Spleen (tissue), 11 donors: ENCODE data around the gene OCIAD1. TPM values are rescaled to one million over a fixed set of nuclear protein-coding genes. Genes with fewer than 3 reads are reported as not detected.
"Not testable (repeated sequence)": the region's sequence is repeated elsewhere in the genome, so short reads cannot be mapped to it uniquely, and the experiment has no call there.

Source experiments
- DNase-seq: peaks from one replicate; pipeline ENCODE4 v3.0.0-alpha.2; 2020
- H3K27ac ChIP-seq, 8 donors: fragments of 200-600 bp; sonication (generic) in 7 of 8; 1 replicate in 4 of 8; 2 replicates in 4 of 8; pipeline versions ENCODE4 v1.5.0 to v1.8.0; 2016 to 2021; ENCODE audit warnings: inconsistent platforms in 4 of 8, mild to moderate bottlenecking in 4 of 8, moderate library complexity in 1 of 8
- H3K27me3 ChIP-seq, 7 donors: fragments of 200-600 bp; sonication (generic) in 6 of 7; replicated peaks in 1 of 7; 1 replicate in 4 of 7; 2 replicates in 3 of 7; pipeline versions ENCODE4 v1.5.0 to v1.8.0; 2016 to 2021; ENCODE audit warnings: inconsistent platforms in 3 of 7, mild to moderate bottlenecking in 1 of 7
- H3K36me3 ChIP-seq, 6 donors: fragments of 200-600 bp; sonication (generic) in 5 of 6; 1 replicate in 4 of 6; 2 replicates in 2 of 6; pipeline versions ENCODE4 v1.5.0 to v1.8.0; 2016 to 2021; ENCODE audit warnings: inconsistent platforms in 2 of 6
- H3K4me1 ChIP-seq, 6 donors: fragments of 200-600 bp; sonication (generic) in 5 of 6; 1 replicate in 3 of 6; 2 replicates in 3 of 6; pipeline versions ENCODE4 v1.5.0 to v1.8.0; 2016 to 2021; ENCODE audit warnings: inconsistent platforms in 3 of 6
- H3K4me3 ChIP-seq, 8 donors: fragments of 200-600 bp; sonication (generic) in 7 of 8; 1 replicate in 4 of 8; 2 replicates in 4 of 8; pipeline versions ENCODE4 v1.5.0 to v1.8.0; 2016 to 2021; ENCODE audit warnings: inconsistent platforms in 4 of 8, mild to moderate bottlenecking in 4 of 8, moderate library complexity in 2 of 8
- H3K9me3 ChIP-seq, 8 donors: fragments of 200-600 bp; sonication (generic) in 7 of 8; 1 replicate in 4 of 8; 2 replicates in 4 of 8; pipeline versions ENCODE4 v1.5.0 to v1.8.0; 2016 to 2021; ENCODE audit warnings: inconsistent platforms in 4 of 8
- CTCF ChIP-seq, 11 experiments: fragments of 200-600 bp in 7 of 11; fragments of 450-650 bp in 4 of 11; sonication (generic) in 4 of 11; IDR thresholded peaks in 8 of 11; conservative IDR thresholded peaks in 3 of 11; 1 replicate in 7 of 11; 2 replicates in 4 of 11; pipeline versions ENCODE4 v1.4.0 to v1.8.0; 2016 to 2021; ENCODE audit warnings: antibody characterized with exemption in 11 of 11, inconsistent platforms in 4 of 11, mild to moderate bottlenecking in 1 of 11
- POLR2A ChIP-seq, 3 donors: fragments of 450-650 bp; IDR thresholded peaks; one replicate each; pipeline ENCODE4 v1.5.1; 2017; ENCODE audit warnings: antibody characterized with exemption in 3 of 3, mild to moderate bottlenecking in 1 of 3
- POLR2AphosphoS5 ChIP-seq, 3 donors: sonication (generic); formaldehyde crosslinking; IDR thresholded peaks; one replicate each; pipeline ENCODE4 v1.5.1; 2017; ENCODE audit warnings: antibody characterized with exemption in 3 of 3
- WGBS, 5 donors: extraction: QIAGEN DNeasy Blood & Tissue Kit in 3 of 5; methylation state at CpG; one replicate each; pipeline versions ENCODE4 v1.1.5 to v1.1.7; 2013 to 2018; 5-methylcytosine and 5-hydroxymethylcytosine counted together
- intact Hi-C: fragments of 100-400 bp; cut with DNase I; formaldehyde crosslinking; loops from one replicate; pipeline ENCODE4 v1.15.0; 2023; ENCODE audit warnings: low total_unique reads
- polyA plus RNA-seq, 3 donors: library from polyadenylated mRNA; stranded (reverse); fragments of 200-250 nt; gene quantifications; one replicate each; pipeline ENCODE4 v1.2.1, GENCODE V29; 2013
- total RNA-seq, 7 donors: library from RNA; depleted of rRNA in 3 of 7; stranded (reverse); fragments of >200 nt in 3 of 7; fragmentation: NEBNext Ultra II Directional in 4 of 7; extraction: Animal tissue kit (Norgen Biotek cat#: 25700) in 4 of 7; gene quantifications; one replicate each; pipeline versions ENCODE4 v1.1.0 to v1.2.1, GENCODE V29; 2016 to 2021
- donor health status: healthy with polysubstance abuse.
- donor health status: DM: no; HTN: no; CAD: no; lungs with moderate emphysema.
- donor health status: DM: no; HTN: no; CAD: no.
- donor health status: Bipolar disorder and iron deficiency.
- donor health status: healthy.
- donor health status: DM: no; HTN: no; CAD: no.
- donor health status: DM: yes; HTN: yes; CAD: no.

OCIAD1 gene
- total and polyA plus RNA-seq, 10 donors, result 86.7 to 114 (median 98.6) TPM

DNA sequence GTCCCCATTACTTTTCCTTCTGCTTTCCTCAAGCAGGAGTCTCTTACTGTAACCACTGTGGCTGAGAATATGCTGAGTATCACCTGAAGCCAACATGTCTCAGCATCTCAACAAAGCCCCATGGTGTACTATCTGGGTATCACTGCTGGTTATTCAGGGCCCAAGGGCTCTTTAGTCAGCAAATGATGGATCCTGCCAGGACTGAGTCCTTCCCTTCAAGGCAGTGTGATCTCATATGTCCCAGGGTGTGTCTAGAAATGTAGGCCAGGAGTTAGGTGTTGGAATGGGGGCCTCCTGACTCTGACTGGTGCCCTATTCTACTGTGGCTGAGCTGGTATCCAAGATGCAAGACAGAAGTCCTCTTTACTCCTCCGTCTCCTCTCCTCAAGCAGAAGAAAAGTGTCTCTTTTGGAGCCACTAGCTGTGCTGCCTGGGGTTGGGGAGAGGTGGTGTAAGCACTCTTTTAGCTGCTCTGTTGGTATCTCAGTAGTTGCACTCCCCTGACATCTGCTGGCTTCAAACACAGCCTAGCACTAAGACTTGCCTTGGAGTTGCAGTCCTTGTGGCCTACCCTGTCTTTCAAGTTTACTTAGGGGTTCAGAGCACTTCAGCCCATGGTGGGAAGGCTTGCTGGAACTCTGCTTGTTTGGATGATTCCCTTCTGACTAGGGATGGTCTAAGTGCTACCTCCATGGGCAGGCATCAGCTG is 47.1 kb downstream of the OCIAD1 start:
- Histone ChIP-seq H3K27ac (no peak overlapping the region), H3K27me3 (no peaks in the 10 kb centered on the region), H3K4me1 (no peaks in the 10 kb centered on the region), H3K9me3 (peaks cover 0 to 7% (median 0%) of the 10 kb centered on the region in 8 donors), H3K4me3 (no peak overlapping the region), H3K36me3 (no peaks in the 10 kb centered on the region)
- no peak for DNase-seq
- intact Hi-C loops, result no loop called here
- TF ChIP-seq POLR2A (IDR thresholded peaks at IDR 0.05) (no peak), POLR2AphosphoS5 (IDR thresholded peaks at IDR 0.05) (no peak), CTCF (IDR thresholded peaks at IDR 0.05 in 8 of 11, conservative IDR thresholded peaks at IDR 0.05 in 3 of 11) (no peak)
- 77 to 100% (median 100%) methylated on average over 1 of the region's 1 CpG for WGBS, 5 donors

DNA sequence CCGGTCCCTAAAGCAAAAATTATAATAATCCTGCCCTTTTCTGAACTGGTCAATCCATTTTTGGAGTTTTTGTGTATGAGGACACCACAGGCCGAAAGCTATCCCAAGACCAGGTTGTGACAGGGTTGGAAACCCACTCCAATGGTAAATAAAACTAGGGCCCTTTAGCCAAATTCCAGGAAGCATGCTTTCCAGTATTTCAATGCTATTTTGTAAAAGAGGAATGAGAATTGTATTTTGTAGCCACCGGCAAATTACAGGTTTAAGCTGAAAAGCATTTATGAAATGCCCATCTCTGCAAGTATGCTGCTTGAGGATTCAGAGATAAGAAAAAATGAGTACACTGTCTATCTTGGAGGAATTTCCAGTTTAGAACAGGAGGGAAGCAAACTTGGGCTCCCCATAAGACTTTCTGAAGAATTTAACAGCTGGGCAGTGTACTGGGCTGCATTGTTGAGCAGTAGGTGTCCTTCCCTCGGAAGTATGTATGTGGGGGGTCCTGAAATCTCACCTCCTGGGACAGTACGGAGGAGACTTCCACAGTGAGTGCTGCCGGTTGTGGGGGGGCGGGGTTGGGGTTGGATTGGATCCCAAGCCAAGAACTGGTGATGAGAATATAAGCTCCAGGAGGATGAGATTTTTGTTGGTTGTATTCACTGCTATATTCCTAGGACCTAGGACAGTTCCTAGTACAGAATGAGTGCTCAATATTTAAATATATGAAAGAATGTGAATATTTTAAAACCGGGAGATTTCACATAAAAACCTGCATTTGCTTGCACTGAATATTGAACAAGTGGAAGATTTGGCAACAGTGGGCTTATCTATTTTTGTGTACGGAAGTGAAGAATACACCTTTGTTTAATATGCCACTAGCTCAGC is 48.9 kb downstream of the OCIAD1 start:
- H3K4me1 ChIP-seq, result no peaks in the 10 kb centered on the region
- H3K4me3 ChIP-seq, result no peak overlapping the region
- DNase-seq, result no peak
- no peaks in the 10 kb centered on the region for H3K36me3 ChIP-seq
- no peaks in the 10 kb centered on the region for H3K27me3 ChIP-seq
- peaks cover 0 to 5% (median 0%) of the 10 kb centered on the region in 8 donors for H3K9me3 ChIP-seq
- intact Hi-C loops, result no loop called here
- no peak overlapping the region for H3K27ac ChIP-seq
- no peak for TF ChIP-seq POLR2AphosphoS5 (IDR thresholded peaks at IDR 0.05)
- no peak for TF ChIP-seq CTCF (IDR thresholded peaks at IDR 0.05 in 8 of 11, conservative IDR thresholded peaks at IDR 0.05 in 3 of 11)
- no peak for TF ChIP-seq POLR2A (IDR thresholded peaks at IDR 0.05)
- WGBS, 5 donors, result 71 to 83% (median 80%) methylated on average over 9 of the region's 9 CpGs

GRCh38 chr4:48881646-48882045 is 50.8 kb downstream of the OCIAD1 start:
- 86 to 90% (median 88%) methylated on average over 3 of the region's 3 CpGs for WGBS, 5 donors
- not testable (repeated sequence) for H3K9me3 ChIP-seq, H3K4me1 ChIP-seq

GRCh38 chr4:48889750-48890149 is 58.9 kb downstream of the OCIAD1 start:
- H3K27ac ChIP-seq, H3K4me1 ChIP-seq, intact Hi-C loops, H3K27me3 ChIP-seq, DNase-seq, H3K4me3 ChIP-seq: not testable (repeated sequence)
- Histone ChIP-seq H3K9me3 (peaks cover 0 to 13% (median 11%) of the 10 kb centered on the region in 8 donors), H3K36me3 (peaks cover 0 to 56% (median 20%) of the 10 kb centered on the region in 6 donors)
- 93 to 100% (median 96%) methylated on average over 3 of the region's 3 CpGs for WGBS, 5 donors

More at GRCh38 chr4:48881646-48882045, 50.8 kb downstream of the OCIAD1 start:
- intact Hi-C loops, DNase-seq, H3K36me3 ChIP-seq, H3K27me3 ChIP-seq, H3K4me3 ChIP-seq, H3K27ac ChIP-seq: not testable (repeated sequence)

- Histone ChIP-seq H3K27me3 (no peaks in the 10 kb centered on the region), H3K4me3 (no peak overlapping the region), H3K9me3 (peaks cover 0 to 13% (median 10%) of the 10 kb centered on the region in 8 donors), H3K36me3 (peaks cover 0 to 69% (median 22%) of the 10 kb centered on the region in 6 donors), H3K4me1 (no peaks in the 10 kb centered on the region), H3K27ac (no peak overlapping the region)
- intact Hi-C loops, result no loop called here
- DNase-seq, result no peak
- no peak for TF ChIP-seq POLR2AphosphoS5 (IDR thresholded peaks at IDR 0.05)
These were observed 60.2 kb downstream of the OCIAD1 start for GRCh38 chr4:48891028-48891619.
